ENCODE data around the gene ARFGEF2.

GRCh38 chr20:48971956-48972355 is 50.4 kb downstream of the ARFGEF2 start:
- TF ChIP-seq, protein P1, sequence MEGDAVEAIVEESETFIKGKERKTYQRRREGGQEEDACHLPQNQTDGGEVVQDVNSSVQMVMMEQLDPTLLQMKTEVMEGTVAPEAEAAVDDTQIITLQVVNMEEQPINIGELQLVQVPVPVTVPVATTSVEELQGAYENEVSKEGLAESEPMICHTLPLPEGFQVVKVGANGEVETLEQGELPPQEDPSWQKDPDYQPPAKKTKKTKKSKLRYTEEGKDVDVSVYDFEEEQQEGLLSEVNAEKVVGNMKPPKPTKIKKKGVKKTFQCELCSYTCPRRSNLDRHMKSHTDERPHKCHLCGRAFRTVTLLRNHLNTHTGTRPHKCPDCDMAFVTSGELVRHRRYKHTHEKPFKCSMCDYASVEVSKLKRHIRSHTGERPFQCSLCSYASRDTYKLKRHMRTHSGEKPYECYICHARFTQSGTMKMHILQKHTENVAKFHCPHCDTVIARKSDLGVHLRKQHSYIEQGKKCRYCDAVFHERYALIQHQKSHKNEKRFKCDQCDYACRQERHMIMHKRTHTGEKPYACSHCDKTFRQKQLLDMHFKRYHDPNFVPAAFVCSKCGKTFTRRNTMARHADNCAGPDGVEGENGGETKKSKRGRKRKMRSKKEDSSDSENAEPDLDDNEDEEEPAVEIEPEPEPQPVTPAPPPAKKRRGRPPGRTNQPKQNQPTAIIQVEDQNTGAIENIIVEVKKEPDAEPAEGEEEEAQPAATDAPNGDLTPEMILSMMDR (IDR thresholded peaks at IDR 0.05 in 4 of 5, conservative IDR thresholded peaks at IDR 0.05 in 1 of 5) = no peak
- TF ChIP-seq POLR2A (IDR thresholded peaks at IDR 0.05) = no peak

Measured in gastrocnemius medialis (tissue), 4 donors.